Hepatocyte (in vitro differentiated cells): ENCODE data around the gene UBE2E2. TPM values are rescaled to one million over a fixed set of nuclear protein-coding genes. Genes with fewer than 3 reads are reported as not detected.

Source experiments
- DNase-seq: peaks from one replicate; pipeline ENCODE4 v3.0.0-alpha.2; 2016; ENCODE audit warnings: low spot score
- H2AFZ ChIP-seq: fragments of 200-600 bp; sonication (generic); 2 replicates; pipeline ENCODE4 v1.6.0; 2016; ENCODE audit warnings: antibody characterized with exemption, mild to moderate bottlenecking
- H3K27ac ChIP-seq: fragments of 200-600 bp; sonication (generic); 2 replicates; pipeline ENCODE4 v1.5.1; 2016; ENCODE audit warnings: mild to moderate bottlenecking
- H3K27me3 ChIP-seq: fragments of 200-600 bp; sonication (generic); 2 replicates; pipeline ENCODE4 v1.6.1; 2016
- H3K36me3 ChIP-seq: fragments of 200-600 bp; sonication (generic); replicated peaks from 2 replicates; pipeline ENCODE4 v1.5.1; 2016; ENCODE audit warnings: low read depth; ENCODE audit not compliant: insufficient read depth
- H3K4me1 ChIP-seq: fragments of 200-600 bp; sonication (generic); 2 replicates; pipeline ENCODE4 v1.5.1; 2016; ENCODE audit warnings: mild to moderate bottlenecking, moderate library complexity; ENCODE audit not compliant: insufficient read depth
- H3K4me2 ChIP-seq: fragments of 200-600 bp; sonication (generic); 2 replicates; pipeline ENCODE4 v1.6.0; 2016
- H3K4me3 ChIP-seq: fragments of 200-600 bp; sonication (generic); 2 replicates; pipeline ENCODE4 v1.5.1; 2016; ENCODE audit warnings: mild to moderate bottlenecking
- H3K79me2 ChIP-seq: fragments of 200-600 bp; sonication (generic); 2 replicates; pipeline ENCODE4 v1.6.0; 2017; ENCODE audit warnings: mild to moderate bottlenecking
- H3K9me2 ChIP-seq: fragments of 200-600 bp; sonication (generic); replicated peaks from 2 replicates; pipeline ENCODE4 v1.6.0; 2017; ENCODE audit warnings: mild to moderate bottlenecking; ENCODE audit not compliant: insufficient read depth
- H3K9me3 ChIP-seq: fragments of 200-600 bp; sonication (generic); 2 replicates; pipeline ENCODE4 v1.5.1; 2016; ENCODE audit warnings: low read depth, mild to moderate bottlenecking
- H4K20me1 ChIP-seq: fragments of 200-600 bp; sonication (generic); 2 replicates; pipeline ENCODE4 v1.6.0; 2016; ENCODE audit warnings: mild to moderate bottlenecking; ENCODE audit not compliant: insufficient read depth, poor library complexity, severe bottlenecking
- EZH2 ChIP-seq: fragments of 200-600 bp; sonication (generic); IDR thresholded peaks from 2 replicates; pipeline ENCODE4 v1.6.1; 2016; ENCODE audit warnings: antibody characterized with exemption, mild to moderate bottlenecking, borderline replicate concordance
- EZH2phosphoT487 ChIP-seq: fragments of 200-600 bp; sonication (generic); IDR thresholded peaks from one replicate; pipeline ENCODE4 v1.6.1; 2018; ENCODE audit warnings: antibody characterized with exemption, mild to moderate bottlenecking, low read depth, moderate library complexity; ENCODE audit not compliant: unreplicated experiment, severe bottlenecking
- WGBS: methylation state at CpG from one replicate; pipeline ENCODE4 v1.1.6; 2016; ENCODE audit warnings: low lambda C conversion rate; ENCODE audit errors: missing lambda C conversion rate; 5-methylcytosine and 5-hydroxymethylcytosine counted together
- polyA plus RNA-seq: library from polyadenylated mRNA; unstranded; fragments of >200 nt; fragmentation: Nextera tagmentation; extraction: Ambion mirVana; gene quantifications from 2 replicates; pipeline ENCODE4 v1.2.1, GENCODE V29; 2016
- total RNA-seq: library from RNA; depleted of rRNA; stranded (reverse); fragments of >200 nt; gene quantifications from 2 replicates; pipeline ENCODE4 v1.2.3, GENCODE V29; 2014
- TF ChIP-seq, protein P1 (sequence below): fragments of 200-600 bp; sonication (generic); IDR thresholded peaks from 2 replicates; pipeline ENCODE4 v1.5.1; 2016; ENCODE audit warnings: antibody characterized with exemption, mild to moderate bottlenecking; ENCODE audit not compliant: poor library complexity

The UBE2E2 gene
- total and polyA plus RNA-seq, 2 experiments from 2014 or later, result 51.1 to 90.6 TPM

GRCh38 chr3:23519314-23520208, 316.4 kb downstream of the UBE2E2 start:
- 99% methylated on average over 4 of the region's 4 CpGs for WGBS
- TF ChIP-seq, protein P1, sequence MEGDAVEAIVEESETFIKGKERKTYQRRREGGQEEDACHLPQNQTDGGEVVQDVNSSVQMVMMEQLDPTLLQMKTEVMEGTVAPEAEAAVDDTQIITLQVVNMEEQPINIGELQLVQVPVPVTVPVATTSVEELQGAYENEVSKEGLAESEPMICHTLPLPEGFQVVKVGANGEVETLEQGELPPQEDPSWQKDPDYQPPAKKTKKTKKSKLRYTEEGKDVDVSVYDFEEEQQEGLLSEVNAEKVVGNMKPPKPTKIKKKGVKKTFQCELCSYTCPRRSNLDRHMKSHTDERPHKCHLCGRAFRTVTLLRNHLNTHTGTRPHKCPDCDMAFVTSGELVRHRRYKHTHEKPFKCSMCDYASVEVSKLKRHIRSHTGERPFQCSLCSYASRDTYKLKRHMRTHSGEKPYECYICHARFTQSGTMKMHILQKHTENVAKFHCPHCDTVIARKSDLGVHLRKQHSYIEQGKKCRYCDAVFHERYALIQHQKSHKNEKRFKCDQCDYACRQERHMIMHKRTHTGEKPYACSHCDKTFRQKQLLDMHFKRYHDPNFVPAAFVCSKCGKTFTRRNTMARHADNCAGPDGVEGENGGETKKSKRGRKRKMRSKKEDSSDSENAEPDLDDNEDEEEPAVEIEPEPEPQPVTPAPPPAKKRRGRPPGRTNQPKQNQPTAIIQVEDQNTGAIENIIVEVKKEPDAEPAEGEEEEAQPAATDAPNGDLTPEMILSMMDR, result no peak
- no peak for TF ChIP-seq EZH2phosphoT487
- TF ChIP-seq EZH2, result no peak
- no peak for DNase-seq

GRCh38 chr3:23527326-23527725, 324.2 kb downstream of the UBE2E2 start:
- no peaks in the 10 kb centered on the region for H3K36me3 ChIP-seq
- TF ChIP-seq, protein P1, result no peak
- no peak for TF ChIP-seq EZH2
- TF ChIP-seq EZH2phosphoT487, result no peak
- no peaks in the 10 kb centered on the region for H4K20me1 ChIP-seq
- H3K9me2 ChIP-seq, result no peaks in the 10 kb centered on the region
- no peak overlapping the region for H3K4me3 ChIP-seq
- no peaks in the 10 kb centered on the region for H3K79me2 ChIP-seq
- WGBS, result 96% methylated on average over 2 of the region's 2 CpGs
- H3K9me3 ChIP-seq, result no peaks in the 10 kb centered on the region
- DNase-seq, result no peak
- no peak overlapping the region for H3K4me2 ChIP-seq
- no peaks in the 10 kb centered on the region for H3K4me1 ChIP-seq
- H3K27ac ChIP-seq, result no peak overlapping the region
- no peaks in the 10 kb centered on the region for H3K27me3 ChIP-seq
- no peak overlapping the region for H2AFZ ChIP-seq

More at GRCh38 chr3:23519314-23520208, 316.4 kb downstream of the UBE2E2 start:
- no peak overlapping the region for H3K4me3 ChIP-seq
- H3K4me1 ChIP-seq, result peaks cover 5% of the 10 kb centered on the region
- H3K9me2 ChIP-seq, result no peaks in the 10 kb centered on the region
- no peak overlapping the region for H2AFZ ChIP-seq
- no peaks in the 10 kb centered on the region for H3K36me3 ChIP-seq
- H3K4me2 ChIP-seq, result no peak overlapping the region
- H3K79me2 ChIP-seq, result no peaks in the 10 kb centered on the region
- no peak overlapping the region for H3K27ac ChIP-seq
- H3K27me3 ChIP-seq, result no peaks in the 10 kb centered on the region
- no peaks in the 10 kb centered on the region for H4K20me1 ChIP-seq
- H3K9me3 ChIP-seq, result no peaks in the 10 kb centered on the region

- H3K27me3 ChIP-seq, result no peaks in the 10 kb centered on the region
- H3K36me3 ChIP-seq, result no peaks in the 10 kb centered on the region
- 99% methylated on average over 11 of the region's 11 CpGs for WGBS
- TF ChIP-seq, protein P1, result no peak
- TF ChIP-seq EZH2phosphoT487, result no peak
- TF ChIP-seq EZH2, result no peak
- no peak overlapping the region for H2AFZ ChIP-seq
- H3K4me3 ChIP-seq, result no peak overlapping the region
- no peak overlapping the region for H3K4me2 ChIP-seq
- H3K4me1 ChIP-seq, result no peaks in the 10 kb centered on the region
- H3K9me3 ChIP-seq, result no peaks in the 10 kb centered on the region
- H4K20me1 ChIP-seq, result no peaks in the 10 kb centered on the region
- H3K27ac ChIP-seq, result no peak overlapping the region
- no peaks in the 10 kb centered on the region for H3K79me2 ChIP-seq
- H3K9me2 ChIP-seq, result no peaks in the 10 kb centered on the region
- DNase-seq, result no peak
Observed at GRCh38 chr3:23533596-23533995, 330.5 kb downstream of the UBE2E2 start.
